NOMO-1 (cell line): ENCODE results near the gene ESD.
"Not testable (repeated sequence)": the region's sequence is repeated elsewhere in the genome, so short reads cannot be mapped to it uniquely, and the experiment has no call there.

Experiments
- DNase-seq, 2 experiments: peaks; one replicate each; lab custom pipeline; 2025; ENCODE audit not compliant: unreplicated experiment in 2 of 2; lab: John Stamatoyannopoulos, UW

ESD gene

GRCh38 chr13:46796129-46796514 lies 839 bp downstream of the ESD start:
- no peak for DNase-seq

- no peak for DNase-seq
Observed at GRCh38 chr13:46795321-46795720, 1.6 kb downstream of the ESD start.

DNA sequence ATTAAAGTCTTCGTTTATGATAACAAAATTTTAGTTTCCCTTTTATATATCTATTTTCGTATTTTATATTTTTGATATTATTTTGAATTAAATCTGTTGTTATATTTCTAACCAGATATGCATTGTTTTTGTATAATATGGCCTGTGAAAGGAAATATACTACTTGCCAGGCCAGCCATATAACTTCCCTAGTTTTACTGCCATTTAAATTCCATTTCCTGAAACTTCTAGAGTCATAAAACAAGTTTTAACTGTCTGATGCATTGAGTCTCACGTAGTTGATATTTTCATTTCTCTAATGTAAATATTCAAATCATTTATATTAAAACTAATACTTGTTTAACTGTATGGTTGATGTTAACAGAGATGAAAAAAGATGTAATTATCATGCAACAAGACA lies 13.5 kb downstream of the ESD start:
- no peak for DNase-seq

GRCh38 chr13:46782691-46783090 lies 14.3 kb downstream of the ESD start:
- DNase-seq = no peak

- no peak for DNase-seq
Observed at GRCh38 chr13:46782066-46782465, 14.9 kb downstream of the ESD start.

DNA sequence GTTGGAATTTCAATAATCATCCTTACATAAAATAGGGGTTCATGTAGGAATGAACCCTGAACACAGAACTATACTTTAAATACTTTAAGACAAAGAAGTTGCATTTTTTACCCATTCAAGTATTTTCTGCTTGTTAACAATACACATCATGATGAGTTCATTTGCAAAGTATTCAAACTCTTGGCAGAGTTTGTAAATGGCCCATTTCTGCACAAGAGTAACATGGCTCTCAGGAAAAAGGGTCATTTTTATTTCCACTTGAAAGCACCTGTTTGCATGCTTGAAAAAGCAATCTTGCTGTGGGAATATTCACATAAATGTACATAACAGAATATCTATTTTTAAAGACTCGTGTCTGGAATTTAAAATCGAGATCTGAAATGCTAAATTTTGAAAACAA lies 18.1 kb downstream of the ESD start:
- DNase-seq = no peak

- no peak for DNase-seq
Observed at GRCh38 chr13:46778095-46778494, 18.9 kb downstream of the ESD start.

DNA sequence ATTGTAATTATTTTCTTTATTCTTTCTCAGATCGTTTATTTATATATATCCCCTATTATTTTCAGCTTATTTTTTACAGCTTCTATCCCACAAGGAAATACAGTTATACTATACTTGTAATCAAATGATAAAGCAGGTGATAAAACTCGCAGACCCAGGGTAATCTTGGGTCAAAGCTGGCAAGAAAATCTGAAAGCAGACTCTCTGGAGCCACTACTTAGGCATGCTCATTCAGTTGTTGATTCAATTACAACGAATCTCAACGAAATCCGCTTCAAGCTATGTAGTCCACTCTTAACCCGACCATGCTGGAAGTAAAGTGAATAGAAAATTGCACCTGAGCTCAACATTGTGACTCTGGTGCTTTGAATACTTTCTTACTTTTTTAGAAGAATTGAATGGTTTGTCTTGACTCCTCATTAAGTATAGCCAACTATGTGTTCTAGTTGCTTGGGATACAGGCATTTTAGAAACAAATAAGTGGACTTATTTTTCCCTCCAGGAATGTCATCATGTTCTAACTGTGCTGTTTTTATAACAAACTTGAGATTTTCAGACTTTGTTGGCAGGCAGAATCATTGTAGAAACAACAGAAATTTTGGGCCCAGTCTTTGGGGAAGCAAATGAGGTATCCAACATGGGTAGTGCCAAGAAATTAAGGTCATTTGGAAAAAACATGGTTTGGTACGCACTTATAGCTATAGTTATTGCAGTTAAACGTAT lies 21.4 kb downstream of the ESD start:
- no peak for DNase-seq

DNA sequence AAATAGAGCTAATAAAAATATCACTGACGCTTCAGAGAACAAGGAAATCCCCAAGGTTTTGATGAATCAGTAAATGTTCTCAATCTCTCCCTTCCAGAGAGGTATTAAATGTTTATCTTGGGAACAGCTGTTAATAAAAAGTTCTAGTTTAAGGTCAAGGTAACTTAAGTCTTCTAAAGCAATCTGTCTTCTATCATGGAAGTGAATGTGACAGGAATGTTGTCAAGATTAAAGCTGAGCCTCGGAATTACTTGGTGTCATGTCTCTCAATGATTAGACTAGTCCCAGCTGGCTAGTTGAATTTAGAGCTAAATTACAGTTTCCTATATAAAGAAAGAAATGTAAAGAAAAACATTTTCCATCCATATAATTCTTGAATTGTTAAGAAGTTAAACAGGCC lies 23.4 kb downstream of the ESD start:
- DNase-seq = no peak

GRCh38 chr13:46771693-46772092 lies 25.3 kb downstream of the ESD start:
- DNase-seq = no peak

DNA sequence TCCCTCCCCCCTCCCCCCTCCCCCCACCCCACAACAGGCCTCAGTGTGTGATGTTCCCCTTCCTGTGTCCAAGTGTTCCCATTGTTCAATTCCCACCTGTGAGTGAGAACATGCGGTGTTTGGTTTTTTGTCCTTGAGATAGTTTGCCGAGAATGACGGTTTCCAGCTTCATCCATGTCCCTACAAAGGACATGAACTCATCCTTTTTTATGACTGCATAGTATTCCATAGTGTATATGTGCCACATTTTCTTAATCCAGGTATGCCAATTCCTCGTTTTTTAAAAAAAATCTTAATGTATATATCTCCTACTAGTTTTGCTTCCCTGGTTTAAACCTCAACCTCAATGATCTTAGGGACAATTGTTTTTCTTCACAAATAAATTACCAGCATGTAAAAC lies 27.0 kb downstream of the ESD start:
- not testable (repeated sequence) for DNase-seq

DNA sequence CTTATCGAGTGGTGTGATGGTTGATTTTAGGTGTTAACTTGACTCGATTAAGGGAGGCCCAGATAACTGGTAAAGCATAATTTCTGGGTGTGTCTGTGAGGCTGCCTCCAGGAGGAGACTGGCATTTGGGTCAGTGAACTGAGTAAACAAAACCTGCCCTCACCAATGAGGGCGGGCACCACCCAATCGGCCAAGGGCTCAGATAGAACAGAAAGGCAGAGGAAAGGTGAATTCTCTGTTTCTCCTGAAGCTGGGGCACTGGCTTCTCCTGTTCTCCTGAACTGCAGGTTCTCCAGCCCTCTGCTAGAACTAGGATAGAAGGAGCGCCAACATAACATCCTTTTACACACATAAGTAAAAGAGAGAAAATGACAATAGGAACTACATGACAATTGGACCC lies 35.1 kb downstream of the ESD start:
- no peak for DNase-seq

- no peak for DNase-seq
Observed at GRCh38 chr13:46761174-46761573, 35.8 kb downstream of the ESD start.

- DNase-seq = peak; percentile 41 to 75
Observed at GRCh38 chr13:46759846-46760245, 37.1 kb downstream of the ESD start.

DNA sequence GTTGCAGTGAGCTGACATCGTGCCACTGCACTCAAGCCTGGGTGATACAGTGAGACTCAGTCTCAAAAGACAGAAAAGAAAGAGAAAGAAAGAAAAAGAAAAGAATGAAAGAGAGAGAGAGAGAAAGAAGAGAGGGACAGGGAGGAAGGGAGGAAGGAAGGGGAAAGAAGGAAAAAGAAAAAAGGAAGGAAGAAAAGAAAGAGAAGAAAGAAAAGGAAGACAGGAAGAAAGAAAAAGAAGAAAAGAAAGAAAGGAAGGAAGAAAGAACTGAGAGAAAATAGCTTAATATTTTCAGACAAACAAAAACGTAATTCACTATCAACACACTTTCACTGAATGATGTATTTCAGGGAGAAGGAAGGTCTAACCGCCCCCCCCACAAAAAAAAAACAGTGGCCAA lies 39.3 kb downstream of the ESD start:
- no peak for DNase-seq

GRCh38 chr13:46756977-46757376 lies 40.0 kb downstream of the ESD start:
- DNase-seq = peak in 1 of 2 experiments; percentile 69

DNA sequence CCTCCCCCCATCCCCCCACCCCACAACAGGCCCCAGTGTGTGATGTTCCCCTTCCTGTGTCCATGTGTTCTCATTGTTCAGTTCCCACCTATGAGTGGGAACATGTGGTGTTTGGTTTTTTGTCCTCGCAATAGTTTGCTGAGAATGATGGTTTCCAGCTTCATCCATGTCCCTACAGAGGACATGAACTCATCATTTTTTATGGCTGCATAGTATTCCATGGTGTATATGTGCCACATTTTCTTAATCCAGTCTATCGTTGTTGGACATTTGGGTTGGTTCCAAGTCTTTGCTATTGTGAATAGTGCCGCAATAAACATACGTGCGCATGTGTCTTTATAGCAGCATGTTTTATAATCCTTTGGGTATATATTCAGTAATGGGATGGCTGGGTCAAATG lies 41.5 kb downstream of the ESD start:
- not testable (repeated sequence) for DNase-seq

DNA sequence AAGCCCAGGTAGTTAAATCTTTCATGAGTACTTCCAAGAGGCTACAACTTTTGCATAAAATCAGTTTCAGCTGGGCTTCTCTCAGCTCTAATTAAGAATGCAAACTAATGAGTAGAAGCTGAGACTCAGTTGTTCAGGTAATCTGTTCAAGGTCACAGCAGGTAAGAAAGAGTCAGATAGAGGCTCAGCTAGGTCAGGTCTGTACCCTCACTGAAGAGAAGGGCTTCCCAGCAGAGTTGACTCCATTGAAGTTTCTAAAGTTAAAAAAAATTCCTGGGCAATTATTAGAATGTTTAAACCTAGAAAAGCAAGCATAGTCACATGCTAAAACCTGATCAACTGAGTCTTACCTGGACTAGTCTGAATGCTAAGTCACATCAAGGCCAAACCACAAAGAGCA lies 42.1 kb downstream of the ESD start:
- DNase-seq = no peak

DNA sequence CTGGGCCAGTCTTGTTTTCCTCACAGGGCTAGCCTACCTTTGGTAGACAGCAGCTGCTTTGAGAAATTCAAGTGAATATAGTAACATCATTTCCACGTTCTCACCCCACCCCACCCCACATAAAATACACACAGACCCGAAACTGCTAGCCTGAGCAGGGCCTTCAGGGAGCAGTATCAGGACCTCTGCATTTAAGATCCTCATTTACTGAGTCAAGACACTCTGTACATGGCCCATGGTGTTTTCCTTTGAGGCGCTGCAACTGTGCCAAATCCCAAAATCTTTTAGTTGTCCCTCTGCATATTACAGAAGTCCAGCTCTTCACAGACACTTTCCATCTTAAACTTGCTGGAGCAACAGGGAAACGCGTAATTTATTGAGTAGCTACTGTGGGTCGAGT lies 43.0 kb downstream of the ESD start:
- no peak for DNase-seq

DNA sequence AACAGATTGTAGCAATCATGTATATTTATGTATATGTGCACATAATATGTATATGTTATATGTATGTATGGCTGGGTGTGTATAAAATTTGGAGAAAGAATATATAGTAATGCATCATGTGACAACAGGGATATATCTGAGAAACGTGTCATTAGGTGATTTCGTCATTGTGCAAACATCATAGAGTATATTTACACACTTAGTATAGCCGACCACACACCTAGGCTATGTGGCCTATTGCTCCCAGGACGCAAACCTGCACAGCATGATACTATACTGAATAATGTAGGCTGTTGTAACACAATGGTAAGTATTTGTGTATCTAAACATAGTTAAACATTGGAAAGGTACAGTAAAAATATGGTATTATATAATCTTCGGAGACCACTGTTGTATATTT lies 43.8 kb downstream of the ESD start:
- no peak for DNase-seq

GRCh38 chr13:46751811-46752635 lies 44.9 kb downstream of the ESD start:
- DNase-seq = peak; percentile 96 to 98

GRCh38 chr13:46749951-46750350 lies 47.0 kb downstream of the ESD start:
- no peak for DNase-seq
